Caco-2 (cell line): Measurements from ENCODE around the gene YDJC. TPM values are rescaled to one million over a fixed set of nuclear protein-coding genes. Genes with fewer than 3 reads are reported as not detected.
"Not testable (repeated sequence)": the region's sequence is repeated elsewhere in the genome, so short reads cannot be mapped to it uniquely, and the experiment has no call there.

Experiments used
- BruUV-seq: library from RNA; stranded (reverse); fragments of 400-500 nt; replicated peaks from 2 replicates; lab custom pipeline; 2021; lab: Mats Ljungman, UMichigan
- CTCF ChIA-PET: fragments of 300-600 bp; sonication (Branson Sonifier 250); formaldehyde crosslinking; loops from one replicate; lab custom pipeline; 2022; ENCODE audit warnings: antibody characterized with exemption; lab: Charles Lee
- POLR2A ChIA-PET: fragments of 300-600 bp; sonication (Branson Sonifier 250); formaldehyde crosslinking; loops from one replicate; lab custom pipeline; 2022; ENCODE audit warnings: antibody characterized with exemption; lab: Charles Lee
- DNase-seq, 2 experiments: peaks; one replicate each; pipeline versions ENCODE4 v3.0.0 to v3.0.0-alpha.2; 2020 to 2022
- H3K27me3 ChIP-seq: replicated peaks from 2 replicates; pipeline ENCODE4 v1.6.0; 2011; ENCODE audit warnings: low read length; ENCODE audit not compliant: control insufficient read depth, insufficient read depth
- H3K36me3 ChIP-seq: 2 replicates; pipeline ENCODE4 v1.5.1; 2011; ENCODE audit warnings: low read length; ENCODE audit not compliant: control insufficient read depth, insufficient read depth
- H3K4me1 ChIP-seq: fragments of 250-450 bp; sonication (Bioruptor Pico); 2 replicates; pipeline ENCODE4 v1.5.1; 2020; ENCODE audit warnings: mild to moderate bottlenecking
- H3K4me3 ChIP-seq: 2 replicates; pipeline ENCODE4 v1.5.1; 2011; ENCODE audit warnings: low read depth, mild to moderate bottlenecking, control low read depth, low read length
- H3K9me3 ChIP-seq: fragments of 250-450 bp; sonication (Bioruptor Pico); 2 replicates; pipeline ENCODE4 v1.5.1; 2020; ENCODE audit warnings: mild to moderate bottlenecking, moderate library complexity
- H3K27ac Mint-ChIP-seq: one replicate; pipeline ENCODE4 v1.8.0; 2022; ENCODE audit warnings: mixed read lengths; ENCODE audit not compliant: unreplicated experiment
- H3K27me3 Mint-ChIP-seq: one replicate; pipeline ENCODE4 v1.8.0; 2022; ENCODE audit warnings: mixed read lengths; ENCODE audit not compliant: insufficient read depth, unreplicated experiment
- H3K36me3 Mint-ChIP-seq: one replicate; pipeline ENCODE4 v1.8.0; 2022; ENCODE audit warnings: mild to moderate bottlenecking, mixed read lengths; ENCODE audit not compliant: insufficient read depth, unreplicated experiment
- H3K4me1 Mint-ChIP-seq: one replicate; pipeline ENCODE4 v1.8.0; 2022; ENCODE audit warnings: low read depth, mixed read lengths; ENCODE audit not compliant: unreplicated experiment
- H3K4me3 Mint-ChIP-seq: one replicate; pipeline ENCODE4 v1.8.0; 2022; ENCODE audit warnings: mild to moderate bottlenecking, moderate library complexity, mixed read lengths; ENCODE audit not compliant: unreplicated experiment
- H3K9me3 Mint-ChIP-seq: one replicate; pipeline ENCODE4 v1.8.0; 2022; ENCODE audit warnings: mixed read lengths; ENCODE audit not compliant: unreplicated experiment
- intact Hi-C: fragments of 100-400 bp; cut with micrococcal nuclease; formaldehyde crosslinking; loops from one replicate; pipeline ENCODE4 v1.10.0; 2022; ENCODE audit not compliant: unreplicated experiment
- total RNA-seq: library from RNA; stranded (reverse); gene quantifications from 2 replicates; pipeline ENCODE4 v1.2.3, GENCODE V29; 2022
- TF ChIP-seq, protein P1 (sequence below), 2 experiments: fragments of 200-600 bp in 1 of 2; IDR thresholded peaks; 1 replicate in 1 of 2; 2 replicates in 1 of 2; pipeline versions ENCODE4 v1.5.1 to v1.8.0; 2011 to 2022; ENCODE audit warnings: antibody characterized with exemption in 1 of 2, control low read depth in 1 of 2, inconsistent platforms in 1 of 2, low read depth in 1 of 2, low read length in 1 of 2, mild to moderate bottlenecking in 1 of 2, moderate library complexity in 1 of 2; ENCODE audit not compliant: insufficient read depth in 1 of 2, severe bottlenecking in 1 of 2, unreplicated experiment in 1 of 2

Gene YDJC
- total RNA-seq, 1 experiment from 2014 or later = 60.0 TPM

GRCh38 chr22:21622011-21622918, 7.6 kb downstream of the YDJC start:
- Histone ChIP-seq H3K36me3 (peaks cover 1% of the 10 kb centered on the region; the same call in 1 of the 2 replicates), H3K27me3 (no peaks in the 10 kb centered on the region), H3K9me3 (no peaks in the 10 kb centered on the region), H3K4me1 (no peaks in the 10 kb centered on the region), H3K4me3 (no peak overlapping the region)
- TSS peak; percentile 42 for BruUV-seq
- H3K4me1 Mint-ChIP-seq = peaks cover 11% of the 10 kb centered on the region
- intact Hi-C loops = no loop called here
- H3K27ac Mint-ChIP-seq = peak overlapping the region; percentile 72
- CTCF ChIA-PET = interaction anchor here (0.6 to 2.5 kb wide), 2 partner anchors 13 to 20 kb away, joined by 3 to 10 read pairs; partner anchors contain the start of gene SDF2L1
- no peak overlapping the region for H3K4me3 Mint-ChIP-seq
- POLR2A ChIA-PET = interaction anchor here (0.6 kb wide), 1 partner anchor 50 kb away, joined by 4 read pairs; no protein-coding TSS in a partner anchor
- H3K36me3 Mint-ChIP-seq = peaks cover 86% of the 10 kb centered on the region
- no peaks in the 10 kb centered on the region for H3K27me3 Mint-ChIP-seq
- no peak for DNase-seq
- TF ChIP-seq, protein P1, sequence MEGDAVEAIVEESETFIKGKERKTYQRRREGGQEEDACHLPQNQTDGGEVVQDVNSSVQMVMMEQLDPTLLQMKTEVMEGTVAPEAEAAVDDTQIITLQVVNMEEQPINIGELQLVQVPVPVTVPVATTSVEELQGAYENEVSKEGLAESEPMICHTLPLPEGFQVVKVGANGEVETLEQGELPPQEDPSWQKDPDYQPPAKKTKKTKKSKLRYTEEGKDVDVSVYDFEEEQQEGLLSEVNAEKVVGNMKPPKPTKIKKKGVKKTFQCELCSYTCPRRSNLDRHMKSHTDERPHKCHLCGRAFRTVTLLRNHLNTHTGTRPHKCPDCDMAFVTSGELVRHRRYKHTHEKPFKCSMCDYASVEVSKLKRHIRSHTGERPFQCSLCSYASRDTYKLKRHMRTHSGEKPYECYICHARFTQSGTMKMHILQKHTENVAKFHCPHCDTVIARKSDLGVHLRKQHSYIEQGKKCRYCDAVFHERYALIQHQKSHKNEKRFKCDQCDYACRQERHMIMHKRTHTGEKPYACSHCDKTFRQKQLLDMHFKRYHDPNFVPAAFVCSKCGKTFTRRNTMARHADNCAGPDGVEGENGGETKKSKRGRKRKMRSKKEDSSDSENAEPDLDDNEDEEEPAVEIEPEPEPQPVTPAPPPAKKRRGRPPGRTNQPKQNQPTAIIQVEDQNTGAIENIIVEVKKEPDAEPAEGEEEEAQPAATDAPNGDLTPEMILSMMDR (IDR thresholded peaks at IDR 0.05; ENCODE audit: insufficient read depth in 1 of 2, low read depth in 1 of 2, low read length in 1 of 2, severe bottlenecking in 1 of 2, unreplicated experiment in 1 of 2) = no peak
- no peaks in the 10 kb centered on the region for H3K9me3 Mint-ChIP-seq

GRCh38 chr22:21621025-21621424, 8.8 kb downstream of the YDJC start:
- ChIA-PET CTCF (interaction anchor here (1.1 kb wide), 1 partner anchor 26 kb away, joined by 3 read pairs; no protein-coding TSS in a partner anchor), POLR2A (no interaction called here)
- H3K4me1 ChIP-seq = peaks cover under 1% of the 10 kb centered on the region; the same call in 1 of the 2 replicates
- intact Hi-C loops = no loop called here
- no peak overlapping the region for H3K4me3 ChIP-seq
- H3K27me3 ChIP-seq = no peaks in the 10 kb centered on the region
- Mint-ChIP-seq H3K9me3 (no peaks in the 10 kb centered on the region), H3K4me3 (no peak overlapping the region), H3K36me3 (peaks cover 78% of the 10 kb centered on the region), H3K4me1 (peaks cover 11% of the 10 kb centered on the region), H3K27ac (no peak overlapping the region), H3K27me3 (no peaks in the 10 kb centered on the region)
- no peaks in the 10 kb centered on the region for H3K9me3 ChIP-seq
- no TSS peak for BruUV-seq
- TF ChIP-seq, protein P1 (IDR thresholded peaks at IDR 0.05; ENCODE audit: insufficient read depth in 1 of 2, low read depth in 1 of 2, low read length in 1 of 2, severe bottlenecking in 1 of 2, unreplicated experiment in 1 of 2) = no peak
- no peaks in the 10 kb centered on the region; the same call in 1 of the 2 replicates for H3K36me3 ChIP-seq
- no peak for DNase-seq

- not testable (repeated sequence) for H3K9me3 Mint-ChIP-seq
These were observed 12.5 kb downstream of the YDJC start for GRCh38 chr22:21617337-21617736.

More at GRCh38 chr22:21617337-21617736, 12.5 kb downstream of the YDJC start:
- peaks cover 78% of the 10 kb centered on the region for H3K36me3 Mint-ChIP-seq
- H3K9me3 ChIP-seq, H3K4me1 Mint-ChIP-seq, H3K27ac Mint-ChIP-seq, DNase-seq, H3K4me1 ChIP-seq, H3K4me3 ChIP-seq, H3K27me3 Mint-ChIP-seq, CTCF ChIA-PET, H3K27me3 ChIP-seq, POLR2A ChIA-PET, H3K4me3 Mint-ChIP-seq, intact Hi-C loops, H3K36me3 ChIP-seq, BruUV-seq: not testable (repeated sequence)
